Measurements from ENCODE around the gene PLBD2.

The PLBD2 gene

DNA sequence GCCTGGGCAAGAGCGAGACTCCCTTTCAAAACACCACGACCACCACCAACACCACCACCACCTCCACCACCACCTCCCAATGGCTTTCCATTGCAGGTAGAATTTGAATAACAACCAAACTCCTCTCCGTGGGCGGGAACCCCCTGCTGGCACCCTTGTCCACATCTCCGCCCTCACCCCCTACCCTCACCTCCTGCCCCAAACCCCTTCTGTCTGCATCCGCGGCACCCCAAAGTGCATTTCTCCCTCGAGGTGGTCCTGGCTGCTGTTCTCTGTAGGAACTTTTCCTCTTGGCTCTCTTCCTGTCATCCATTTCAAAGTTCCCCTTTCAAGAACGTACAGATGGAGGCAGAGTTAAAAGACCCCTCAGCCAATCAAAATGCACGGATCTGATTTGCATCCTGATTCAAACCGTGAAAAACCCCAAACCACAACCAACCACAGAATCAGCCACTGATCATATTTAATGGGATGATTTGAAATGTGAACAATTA, 67.6 kb downstream of the PLBD2 start:
- TF ChIP-seq, protein P1, sequence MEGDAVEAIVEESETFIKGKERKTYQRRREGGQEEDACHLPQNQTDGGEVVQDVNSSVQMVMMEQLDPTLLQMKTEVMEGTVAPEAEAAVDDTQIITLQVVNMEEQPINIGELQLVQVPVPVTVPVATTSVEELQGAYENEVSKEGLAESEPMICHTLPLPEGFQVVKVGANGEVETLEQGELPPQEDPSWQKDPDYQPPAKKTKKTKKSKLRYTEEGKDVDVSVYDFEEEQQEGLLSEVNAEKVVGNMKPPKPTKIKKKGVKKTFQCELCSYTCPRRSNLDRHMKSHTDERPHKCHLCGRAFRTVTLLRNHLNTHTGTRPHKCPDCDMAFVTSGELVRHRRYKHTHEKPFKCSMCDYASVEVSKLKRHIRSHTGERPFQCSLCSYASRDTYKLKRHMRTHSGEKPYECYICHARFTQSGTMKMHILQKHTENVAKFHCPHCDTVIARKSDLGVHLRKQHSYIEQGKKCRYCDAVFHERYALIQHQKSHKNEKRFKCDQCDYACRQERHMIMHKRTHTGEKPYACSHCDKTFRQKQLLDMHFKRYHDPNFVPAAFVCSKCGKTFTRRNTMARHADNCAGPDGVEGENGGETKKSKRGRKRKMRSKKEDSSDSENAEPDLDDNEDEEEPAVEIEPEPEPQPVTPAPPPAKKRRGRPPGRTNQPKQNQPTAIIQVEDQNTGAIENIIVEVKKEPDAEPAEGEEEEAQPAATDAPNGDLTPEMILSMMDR (IDR thresholded peaks at IDR 0.05), result no peak
- Histone ChIP-seq H3K9me3 (ENCODE audit: control insufficient read depth, low read length) (no peaks in the 10 kb centered on the region), H3K79me2 (peaks cover 2% of the 10 kb centered on the region), H3K4me1 (no peaks in the 10 kb centered on the region), H3K9ac (no peak overlapping the region), H3K4me3 (ENCODE audit: low read depth, low read length) (no peak overlapping the region), H3K27ac (no peak overlapping the region), H3K36me3 (ENCODE audit: control insufficient read depth, insufficient read depth, low read length) (no peaks in the 10 kb centered on the region), H3K27me3 (ENCODE audit: control insufficient read depth, insufficient read depth, low read length) (no peaks in the 10 kb centered on the region), H2AFZ (no peak overlapping the region), H3K4me2 (ENCODE audit: low read length) (no peak overlapping the region)

DNA sequence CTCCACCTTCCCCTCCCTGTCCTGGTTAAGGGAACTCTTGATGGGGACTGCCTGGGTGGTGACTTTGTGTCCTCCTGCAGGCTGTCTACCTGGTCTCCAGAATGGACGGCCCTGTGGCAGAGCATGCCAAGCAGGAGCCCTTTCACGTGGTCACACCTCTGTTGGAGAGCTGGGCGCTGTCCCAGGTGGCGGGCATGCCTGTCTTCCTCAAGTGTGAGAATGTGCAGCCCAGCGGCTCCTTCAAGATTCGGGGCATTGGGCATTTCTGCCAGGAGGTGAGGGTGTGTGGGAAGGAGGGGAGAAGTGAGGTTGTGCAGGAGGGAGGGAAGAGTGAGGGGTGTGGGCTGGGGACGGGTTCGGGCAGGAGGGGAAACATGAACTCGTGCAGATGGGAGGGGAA, 69.5 kb downstream of the PLBD2 start:
- H3K4me3 ChIP-seq (ENCODE audit: low read depth, low read length), result no peak overlapping the region
- no peaks in the 10 kb centered on the region for H3K36me3 ChIP-seq (ENCODE audit: control insufficient read depth, insufficient read depth, low read length)
- H3K79me2 ChIP-seq, result peaks cover 2% of the 10 kb centered on the region
- no peak overlapping the region for H2AFZ ChIP-seq
- H3K4me2 ChIP-seq (ENCODE audit: low read length), result no peak overlapping the region
- no peaks in the 10 kb centered on the region for H3K4me1 ChIP-seq
- no peaks in the 10 kb centered on the region for H3K27me3 ChIP-seq (ENCODE audit: control insufficient read depth, insufficient read depth, low read length)
- no peak overlapping the region for H3K27ac ChIP-seq
- no peaks in the 10 kb centered on the region for H3K9me3 ChIP-seq (ENCODE audit: control insufficient read depth, low read length)
- no peak overlapping the region for H3K9ac ChIP-seq
- TF ChIP-seq, protein P1 (IDR thresholded peaks at IDR 0.05), result no peak

DNA sequence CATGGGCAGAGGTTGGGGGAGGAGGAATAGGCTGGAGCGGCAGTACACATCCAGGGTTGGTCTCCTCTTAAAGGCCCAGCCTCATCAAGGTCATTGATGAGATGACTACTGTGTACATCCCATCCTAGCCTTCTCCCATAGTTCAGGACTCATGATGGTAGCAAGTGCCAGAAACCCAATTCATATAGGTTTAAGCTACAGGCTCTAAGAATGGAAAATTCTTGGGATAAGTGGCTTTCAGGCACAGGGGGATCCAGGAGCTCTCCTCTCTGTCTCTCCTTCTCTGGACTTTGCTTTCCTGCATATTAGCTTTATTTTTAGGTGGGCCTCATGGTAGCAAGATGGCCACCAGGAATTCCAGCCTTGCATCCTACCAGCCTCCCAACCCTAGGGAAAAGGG, 70.1 kb downstream of the PLBD2 start:
- no peak overlapping the region for H3K27ac ChIP-seq
- H3K27me3 ChIP-seq (ENCODE audit: control insufficient read depth, insufficient read depth, low read length), result no peaks in the 10 kb centered on the region
- H2AFZ ChIP-seq, result no peak overlapping the region
- TF ChIP-seq, protein P1 (IDR thresholded peaks at IDR 0.05), result no peak
- H3K4me1 ChIP-seq, result no peaks in the 10 kb centered on the region
- H3K9me3 ChIP-seq (ENCODE audit: control insufficient read depth, low read length), result no peaks in the 10 kb centered on the region
- no peak overlapping the region for H3K4me2 ChIP-seq (ENCODE audit: low read length)
- H3K4me3 ChIP-seq (ENCODE audit: low read depth, low read length), result no peak overlapping the region
- H3K9ac ChIP-seq, result no peak overlapping the region
- peaks cover 2% of the 10 kb centered on the region for H3K79me2 ChIP-seq
- no peaks in the 10 kb centered on the region for H3K36me3 ChIP-seq (ENCODE audit: control insufficient read depth, insufficient read depth, low read length)

- TF ChIP-seq, protein P1 (IDR thresholded peaks at IDR 0.05), result no peak
- no peaks in the 10 kb centered on the region for H3K27me3 ChIP-seq (ENCODE audit: control insufficient read depth, insufficient read depth, low read length)
These were observed 74.6 kb downstream of the PLBD2 start for GRCh38 chr12:113432986-113433385.

GRCh38 chr12:113435367-113435766, 77.0 kb downstream of the PLBD2 start:
- Histone ChIP-seq H3K4me2 (ENCODE audit: low read length) (no peak overlapping the region), H3K9ac (no peak overlapping the region), H3K36me3 (ENCODE audit: control insufficient read depth, insufficient read depth, low read length) (no peaks in the 10 kb centered on the region), H2AFZ (no peak overlapping the region), H3K27ac (no peak overlapping the region), H3K27me3 (ENCODE audit: control insufficient read depth, insufficient read depth, low read length) (no peaks in the 10 kb centered on the region), H3K4me3 (ENCODE audit: low read depth, low read length) (no peak overlapping the region), H3K79me2 (no peaks in the 10 kb centered on the region), H3K9me3 (ENCODE audit: control insufficient read depth, low read length) (no peaks in the 10 kb centered on the region), H3K4me1 (no peaks in the 10 kb centered on the region)
- TF ChIP-seq, protein P1 (IDR thresholded peaks at IDR 0.05), result no peak

More at GRCh38 chr12:113432986-113433385, 74.6 kb downstream of the PLBD2 start:
- no peak overlapping the region for H3K27ac ChIP-seq
- H3K4me2 ChIP-seq (ENCODE audit: low read length), result no peak overlapping the region
- no peak overlapping the region for H3K9ac ChIP-seq
- no peak overlapping the region for H2AFZ ChIP-seq
- no peaks in the 10 kb centered on the region for H3K4me1 ChIP-seq
- H3K79me2 ChIP-seq, result no peaks in the 10 kb centered on the region
- H3K36me3 ChIP-seq (ENCODE audit: control insufficient read depth, insufficient read depth, low read length), result no peaks in the 10 kb centered on the region
- H3K9me3 ChIP-seq (ENCODE audit: control insufficient read depth, low read length), result no peaks in the 10 kb centered on the region
- H3K4me3 ChIP-seq (ENCODE audit: low read depth, low read length), result no peak overlapping the region

Measured in parathyroid adenoma (tissue), 2 donors.